ENCODE results near the gene GLB1L.
"Not testable (repeated sequence)": the region's sequence is repeated elsewhere in the genome, so short reads cannot be mapped to it uniquely, and the experiment has no call there.

GLB1L gene

GRCh38 chr2:219291394-219291793, 46.1 kb upstream of the GLB1L start:
- no peak for TF ChIP-seq CTCF (IDR thresholded peaks at IDR 0.05; ENCODE audit: borderline replicate concordance, control extremely low read depth, extremely low read depth, insufficient read depth, missing control alignments)
- no peak for DNase-seq (ENCODE audit: low spot score)
- in situ Hi-C loops (cut with MboI; ENCODE audit: low sequenced_read_pairs, unreplicated experiment): loop anchor here (25.0 kb wide), 1 partner anchor 129 kb away; the partner anchor contains the start of genes NHEJ1 and SLC23A3

- no peak for TF ChIP-seq CTCF (IDR thresholded peaks at IDR 0.05; ENCODE audit: borderline replicate concordance, control extremely low read depth, extremely low read depth, insufficient read depth, missing control alignments)
- in situ Hi-C loops (cut with MboI; ENCODE audit: low sequenced_read_pairs, unreplicated experiment): loop anchor here (25.0 kb wide), 1 partner anchor 128 kb away; the partner anchor contains the start of genes NHEJ1 and SLC23A3
- DNase-seq (ENCODE audit: low spot score): peak; percentile 11
Observed at GRCh38 chr2:219290381-219291171, 45.3 kb upstream of the GLB1L start.

- TF ChIP-seq CTCF (IDR thresholded peaks at IDR 0.05; ENCODE audit: borderline replicate concordance, control extremely low read depth, extremely low read depth, insufficient read depth, missing control alignments): no peak
- DNase-seq (ENCODE audit: low spot score): peak; percentile 18
- in situ Hi-C loops (cut with MboI; ENCODE audit: low sequenced_read_pairs, unreplicated experiment): loop anchor here (25.0 kb wide), 1 partner anchor 127 kb away; the partner anchor contains the start of genes NHEJ1 and SLC23A3
Observed at GRCh38 chr2:219289537-219290361, 44.5 kb upstream of the GLB1L start.

- TF ChIP-seq CTCF (IDR thresholded peaks at IDR 0.05; ENCODE audit: borderline replicate concordance, control extremely low read depth, extremely low read depth, insufficient read depth, missing control alignments): no peak
- no peak for DNase-seq (ENCODE audit: low spot score)
- in situ Hi-C loops (cut with MboI; ENCODE audit: low sequenced_read_pairs, unreplicated experiment): loop anchor here (25.0 kb wide), 1 partner anchor 127 kb away; the partner anchor contains the start of genes NHEJ1 and SLC23A3
Observed at GRCh38 chr2:219289195-219289536, 43.9 kb upstream of the GLB1L start.

GRCh38 chr2:219287580-219288265, 42.5 kb upstream of the GLB1L start:
- in situ Hi-C loops (cut with MboI; ENCODE audit: low sequenced_read_pairs, unreplicated experiment): loop anchor here (25.0 kb wide), 1 partner anchor 125 kb away; the partner anchor contains the start of genes NHEJ1 and SLC23A3
- no peak for TF ChIP-seq CTCF (IDR thresholded peaks at IDR 0.05; ENCODE audit: borderline replicate concordance, control extremely low read depth, extremely low read depth, insufficient read depth, missing control alignments)

GRCh38 chr2:219287116-219287440, 41.8 kb upstream of the GLB1L start:
- in situ Hi-C loops (cut with MboI; ENCODE audit: low sequenced_read_pairs, unreplicated experiment): loop anchor here (25.0 kb wide), 1 partner anchor 125 kb away; the partner anchor contains the start of genes NHEJ1 and SLC23A3
- not testable (repeated sequence) for DNase-seq (ENCODE audit: low spot score)

More at GRCh38 chr2:219287580-219288265, 42.5 kb upstream of the GLB1L start:
- DNase-seq (ENCODE audit: low spot score): peak; percentile 31
